ENCODE results near the gene KPNA4.

Gene KPNA4

GRCh38 chr3:160479376-160479775 is 86.0 kb downstream of the KPNA4 start:
- DNase-seq (ENCODE audit: low read depth), result no peak
- no peak overlapping the region for H3K4me3 ChIP-seq (ENCODE audit: low read depth, low read length)
- TF ChIP-seq, protein P1, sequence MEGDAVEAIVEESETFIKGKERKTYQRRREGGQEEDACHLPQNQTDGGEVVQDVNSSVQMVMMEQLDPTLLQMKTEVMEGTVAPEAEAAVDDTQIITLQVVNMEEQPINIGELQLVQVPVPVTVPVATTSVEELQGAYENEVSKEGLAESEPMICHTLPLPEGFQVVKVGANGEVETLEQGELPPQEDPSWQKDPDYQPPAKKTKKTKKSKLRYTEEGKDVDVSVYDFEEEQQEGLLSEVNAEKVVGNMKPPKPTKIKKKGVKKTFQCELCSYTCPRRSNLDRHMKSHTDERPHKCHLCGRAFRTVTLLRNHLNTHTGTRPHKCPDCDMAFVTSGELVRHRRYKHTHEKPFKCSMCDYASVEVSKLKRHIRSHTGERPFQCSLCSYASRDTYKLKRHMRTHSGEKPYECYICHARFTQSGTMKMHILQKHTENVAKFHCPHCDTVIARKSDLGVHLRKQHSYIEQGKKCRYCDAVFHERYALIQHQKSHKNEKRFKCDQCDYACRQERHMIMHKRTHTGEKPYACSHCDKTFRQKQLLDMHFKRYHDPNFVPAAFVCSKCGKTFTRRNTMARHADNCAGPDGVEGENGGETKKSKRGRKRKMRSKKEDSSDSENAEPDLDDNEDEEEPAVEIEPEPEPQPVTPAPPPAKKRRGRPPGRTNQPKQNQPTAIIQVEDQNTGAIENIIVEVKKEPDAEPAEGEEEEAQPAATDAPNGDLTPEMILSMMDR (IDR thresholded peaks at IDR 0.05; ENCODE audit: control insufficient read depth, extremely low read depth, insufficient read depth), result no peak

- H3K4me3 ChIP-seq (ENCODE audit: low read depth, low read length), result no peak overlapping the region
- TF ChIP-seq, protein P1 (IDR thresholded peaks at IDR 0.05; ENCODE audit: control insufficient read depth, extremely low read depth, insufficient read depth), result no peak
Measured at GRCh38 chr3:160478338-160478737, 87.0 kb downstream of the KPNA4 start.

DNA sequence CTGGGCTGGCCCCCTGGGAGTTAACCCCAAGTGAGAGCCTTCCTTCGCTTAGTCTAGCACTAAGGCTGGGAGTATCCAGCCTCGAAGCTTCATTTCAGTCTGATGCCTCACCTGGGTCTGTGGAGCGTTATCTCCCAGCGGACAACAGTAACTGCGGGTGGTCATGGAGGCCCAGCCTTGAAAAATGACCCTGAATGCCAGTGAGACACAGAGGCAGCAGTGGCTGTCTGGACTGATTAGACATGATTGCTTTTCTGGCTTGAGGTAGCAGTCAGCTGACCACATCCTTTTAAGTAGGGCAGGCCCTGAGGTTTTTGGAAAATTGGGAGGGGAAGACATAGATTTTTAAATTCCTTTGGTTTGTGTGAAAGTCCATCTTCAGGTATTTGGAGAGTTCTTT is 87.6 kb downstream of the KPNA4 start:
- no peak overlapping the region for H3K4me3 ChIP-seq (ENCODE audit: low read depth, low read length)
- no peak for DNase-seq (ENCODE audit: low read depth)
- TF ChIP-seq, protein P1 (IDR thresholded peaks at IDR 0.05; ENCODE audit: control insufficient read depth, extremely low read depth, insufficient read depth), result no peak

More at GRCh38 chr3:160478338-160478737, 87.0 kb downstream of the KPNA4 start:
- no peak for DNase-seq (ENCODE audit: low read depth)

- no peak for DNase-seq (ENCODE audit: low read depth)
- TF ChIP-seq, protein P1 (IDR thresholded peaks at IDR 0.05; ENCODE audit: control insufficient read depth, extremely low read depth, insufficient read depth), result no peak
- no peak overlapping the region for H3K4me3 ChIP-seq (ENCODE audit: low read depth, low read length)
Measured at GRCh38 chr3:160475884-160476283, 89.5 kb downstream of the KPNA4 start.

GRCh38 chr3:160475153-160475552 is 90.2 kb downstream of the KPNA4 start:
- no peak overlapping the region for H3K4me3 ChIP-seq (ENCODE audit: low read depth, low read length)
- TF ChIP-seq, protein P1 (IDR thresholded peaks at IDR 0.05; ENCODE audit: control insufficient read depth, extremely low read depth, insufficient read depth), result no peak
- DNase-seq (ENCODE audit: low read depth), result no peak

DNA sequence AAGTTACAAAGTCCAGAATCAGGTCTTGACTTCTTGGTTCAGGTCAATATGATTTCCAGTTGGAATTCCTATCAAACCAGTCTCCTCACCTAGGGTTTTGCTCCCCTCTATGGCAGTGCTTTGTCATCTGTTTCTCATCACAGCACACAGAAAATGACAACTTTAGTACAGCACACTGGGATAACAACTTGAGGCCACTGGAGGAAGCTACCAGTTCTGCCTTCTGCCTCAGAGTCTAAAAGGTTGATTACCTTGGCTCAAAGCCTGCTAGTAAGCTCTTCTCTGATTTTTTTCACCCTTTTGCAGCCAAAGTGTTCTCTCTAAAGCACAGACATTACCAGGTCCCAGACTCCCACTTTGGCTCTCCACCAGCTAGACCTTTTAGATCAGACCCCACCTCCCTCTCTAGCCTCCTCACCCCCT is 90.9 kb downstream of the KPNA4 start:
- TF ChIP-seq, protein P1 (IDR thresholded peaks at IDR 0.05; ENCODE audit: control insufficient read depth, extremely low read depth, insufficient read depth), result no peak
- H3K4me3 ChIP-seq (ENCODE audit: low read depth, low read length), result no peak overlapping the region
- DNase-seq (ENCODE audit: low read depth), result no peak

- TF ChIP-seq, protein P1 (IDR thresholded peaks at IDR 0.05; ENCODE audit: control insufficient read depth, extremely low read depth, insufficient read depth), result no peak
- DNase-seq (ENCODE audit: low read depth), result no peak
- H3K4me3 ChIP-seq (ENCODE audit: low read depth, low read length), result no peak overlapping the region
Measured at GRCh38 chr3:160473978-160474377, 91.4 kb downstream of the KPNA4 start.

Data from LNCaP clone FGC (cell line).